A549 (cell line): ENCODE results near the gene GALNT18. TPM values are rescaled to one million over a fixed set of nuclear protein-coding genes. Genes with fewer than 3 reads are reported as not detected.

Source experiments
- ATAC-seq, 2 experiments: fragments of 200-7000 bp in 1 of 2; fragments of >200 bp in 1 of 2; cut with Nextera tagmentation in 1 of 2; cut with Tn5 transposase in 1 of 2; 3 replicates each; pipeline versions ENCODE4 v1.8.0 to v1.9.1; 2018 to 2020; ENCODE audit warnings: mild to moderate bottlenecking in 1 of 2, moderate library complexity in 1 of 2
- CTCF ChIA-PET: fragments of 300-600 bp; sonication (Branson Sonifier 250); formaldehyde crosslinking; extraction: SDS; loops from one replicate; lab custom pipeline; 2021; ENCODE audit warnings: antibody characterized with exemption, inconsistent platforms; lab: Yijun Ruan, JAX
- POLR2A ChIA-PET: fragments of 350-600 bp; formaldehyde crosslinking; extraction: SDS; loops from one replicate; lab custom pipeline; 2021; ENCODE audit warnings: antibody characterized with exemption, inconsistent platforms; lab: Yijun Ruan, JAX
- DNase-seq, 2 experiments: peaks; one replicate each; pipeline versions ENCODE4 v3.0.0 to v3.0.0-alpha.2; 2011 to 2016; ENCODE audit warnings: low read depth in 1 of 2, low spot score in 1 of 2
- FAIRE-seq: peaks from 2 replicates; lab custom pipeline; 2011; peaks lifted over from hg19 to GRCh38; lab: Jason Lieb, UNC
- H3K27ac ChIP-seq, 2 experiments: fragments of >200 bp; sonication (Bioruptor Twin); formaldehyde crosslinking; 3 replicates each; pipeline ENCODE4 v1.5.1; 2016 to 2017
- H3K4me1 ChIP-seq: fragments of >200 bp; sonication (Bioruptor Twin); formaldehyde crosslinking; 3 replicates; pipeline ENCODE4 v1.6.1; 2016
- H3K4me2 ChIP-seq: fragments of >200 bp; sonication (Bioruptor Twin); formaldehyde crosslinking; 3 replicates; pipeline ENCODE4 v1.6.1; 2016
- H3K4me3 ChIP-seq: fragments of >200 bp; sonication (Bioruptor Twin); formaldehyde crosslinking; 3 replicates; pipeline ENCODE4 v1.5.1; 2016
- H3K9me3 ChIP-seq: fragments of >200 bp; sonication (Bioruptor Twin); formaldehyde crosslinking; 3 replicates; pipeline ENCODE4 v1.6.1; 2016
- BHLHE40 ChIP-seq: IDR thresholded peaks from 2 replicates; pipeline ENCODE4 v1.6.1; 2012; ENCODE audit warnings: low read depth, low read length, inconsistent platforms
- CBX8 ChIP-seq: fragments of 200-600 bp; sonication (generic); IDR thresholded peaks from 2 replicates; pipeline ENCODE4 v1.6.1; 2016
- CEBPB ChIP-seq, 2 experiments: fragments of >200 bp in 1 of 2; sonication (Bioruptor Twin) in 1 of 2; formaldehyde crosslinking in 1 of 2; IDR thresholded peaks; 2 replicates each; pipeline ENCODE4 v1.6.1; 2012 to 2016
- EP300 ChIP-seq, 2 experiments: fragments of >200 bp; sonication (Bioruptor Twin); formaldehyde crosslinking; IDR thresholded peaks; 2 replicates in 1 of 2; 3 replicates in 1 of 2; pipeline ENCODE4 v1.6.1; 2016 to 2017
- ESRRA ChIP-seq: fragments of 150-350 bp; IDR thresholded peaks from 2 replicates; pipeline ENCODE4 v1.6.1; 2014; ENCODE audit warnings: mild to moderate bottlenecking, low read length, borderline replicate concordance
- FOSB ChIP-seq: fragments of 250-450 bp; sonication (Bioruptor Pico); IDR thresholded peaks from 2 replicates; pipeline ENCODE4 v1.5.0; 2020; ENCODE audit warnings: mild to moderate bottlenecking, moderate library complexity
- FOXS1 ChIP-seq: fragments of 250-450 bp; sonication (Bioruptor Pico); IDR thresholded peaks from 2 replicates; pipeline ENCODE4 v1.5.0; 2020; ENCODE audit warnings: mild to moderate bottlenecking, moderate library complexity
- GATA3 ChIP-seq: IDR thresholded peaks from 2 replicates; pipeline ENCODE4 v1.6.1; 2012; ENCODE audit warnings: borderline replicate concordance
- HEYL ChIP-seq: fragments of 250-450 bp; sonication (Bioruptor Pico); IDR thresholded peaks from 2 replicates; pipeline ENCODE4 v1.8.0; 2021; ENCODE audit warnings: mild to moderate bottlenecking, moderate library complexity
- HOXB13 ChIP-seq: fragments of 250-450 bp; sonication (Bioruptor Pico); IDR thresholded peaks from 2 replicates; pipeline ENCODE4 v1.5.0; 2020; ENCODE audit warnings: low read depth, mild to moderate bottlenecking, moderate library complexity
- JUN ChIP-seq, 2 experiments: fragments of >200 bp; sonication (Bioruptor Twin); formaldehyde crosslinking; IDR thresholded peaks; 2 replicates in 1 of 2; 3 replicates in 1 of 2; pipeline ENCODE4 v1.6.1; 2016 to 2017
- KDM1A ChIP-seq: fragments of 200-600 bp; sonication (generic); IDR thresholded peaks from 2 replicates; pipeline ENCODE4 v1.6.1; 2016; ENCODE audit warnings: low read depth, mild to moderate bottlenecking
- MAFK ChIP-seq: fragments of 450-650 bp; IDR thresholded peaks from 2 replicates; pipeline ENCODE4 v1.6.1; 2014; ENCODE audit not compliant: partially characterized antibody
- MYC ChIP-seq: IDR thresholded peaks from 2 replicates; pipeline ENCODE4 v1.6.1; 2012; ENCODE audit warnings: mild to moderate bottlenecking, inconsistent platforms, low read length, improper control_type of control experiment, borderline replicate concordance
- NPAS2 ChIP-seq: fragments of 250-450 bp; sonication (Bioruptor Pico); IDR thresholded peaks from 2 replicates; pipeline ENCODE4 v1.8.0; 2022; ENCODE audit warnings: mild to moderate bottlenecking, moderate library complexity, borderline replicate concordance
- NR3C1 ChIP-seq: fragments of >200 bp; sonication (Bioruptor Twin); formaldehyde crosslinking; IDR thresholded peaks from 3 replicates; pipeline ENCODE4 v1.6.1; 2017
- POLR2A ChIP-seq: IDR thresholded peaks from 2 replicates; pipeline ENCODE4 v1.6.1; 2012; ENCODE audit warnings: mild to moderate bottlenecking, low read length
- RAD21 ChIP-seq, 2 experiments: fragments of >200 bp in 1 of 2; sonication (Bioruptor Twin) in 1 of 2; formaldehyde crosslinking in 1 of 2; IDR thresholded peaks in 1 of 2; conservative IDR thresholded peaks in 1 of 2; 2 replicates in 1 of 2; 3 replicates in 1 of 2; pipeline ENCODE4 v1.6.1; 2012 to 2018; ENCODE audit warnings: inconsistent platforms in 1 of 2
- RARB ChIP-seq: fragments of 250-450 bp; sonication (Bioruptor Pico); IDR thresholded peaks from 2 replicates; pipeline ENCODE4 v1.8.0; 2021; ENCODE audit warnings: mild to moderate bottlenecking, moderate library complexity
- RCOR1 ChIP-seq: fragments of 150-350 bp; IDR thresholded peaks from 2 replicates; pipeline ENCODE4 v1.6.1; 2014; ENCODE audit warnings: antibody characterized with exemption, low read length, low read depth
- TFCP2L1 ChIP-seq: fragments of 250-450 bp; sonication (Bioruptor Pico); IDR thresholded peaks from 2 replicates; pipeline ENCODE4 v1.5.0; 2021; ENCODE audit warnings: mild to moderate bottlenecking
- ZNF302 ChIP-seq: fragments of 250-450 bp; sonication (Bioruptor Pico); IDR thresholded peaks from 2 replicates; pipeline ENCODE4 v1.9.0; 2021; ENCODE audit warnings: inconsistent platforms, mild to moderate bottlenecking, moderate library complexity
- ZSCAN20 ChIP-seq: fragments of 250-450 bp; sonication (Bioruptor Pico); IDR thresholded peaks from 2 replicates; pipeline ENCODE4 v1.8.0; 2022; ENCODE audit warnings: mild to moderate bottlenecking, moderate library complexity
- WGBS: methylation state at CpG from one replicate; pipeline ENCODE4 v1.1.6; 2017; ENCODE audit errors: missing lambda C conversion rate; 5-methylcytosine and 5-hydroxymethylcytosine counted together
- polyA plus RNA-seq, 4 experiments: library from polyadenylated mRNA; depleted of rRNA in 3 of 4; stranded (reverse); fragments of >200 nt; fragmentation: RNase III in 1 of 4; extraction: RNeasy Plus Mini Kit Qiagen cat#74134 plus additional on column Dnase treatment in 1 of 4; gene quantifications; 2 replicates in 3 of 4; 3 replicates in 1 of 4; pipeline ENCODE4 v1.2.3, GENCODE V29; 2011 to 2017
- TF ChIP-seq, protein P1 (sequence below): IDR thresholded peaks from 2 replicates; pipeline ENCODE4 v1.6.1; 2012; ENCODE audit warnings: low read depth, borderline replicate concordance
- TF ChIP-seq, protein P2 (sequence below): fragments of 150-350 bp; IDR thresholded peaks from 2 replicates; pipeline ENCODE4 v1.6.1; 2014; ENCODE audit warnings: low read depth, mild to moderate bottlenecking, low read length
- TF ChIP-seq, protein P3 (sequence below): fragments of >200 bp; sonication (Bioruptor Twin); formaldehyde crosslinking; IDR thresholded peaks from 3 replicates; pipeline ENCODE4 v1.6.1; 2016
- TF ChIP-seq, protein P4 (sequence below): IDR thresholded peaks from 2 replicates; pipeline ENCODE4 v1.6.1; 2012
- TF ChIP-seq, protein P5 (sequence below): fragments of >200 bp; sonication (Bioruptor Twin); formaldehyde crosslinking; IDR thresholded peaks from 2 replicates; pipeline ENCODE4 v1.6.1; 2016
- TF ChIP-seq, protein P6 (sequence below): fragments of 250-450 bp; sonication (Bioruptor Pico); IDR thresholded peaks from 2 replicates; pipeline ENCODE4 v1.5.0; 2021; ENCODE audit warnings: mild to moderate bottlenecking, moderate library complexity, borderline replicate concordance

The GALNT18 gene
- polyA plus RNA-seq, 2 of the 4 experiments (the other 2 are of a cell fraction): 6.7 to 16.1 TPM

DNA sequence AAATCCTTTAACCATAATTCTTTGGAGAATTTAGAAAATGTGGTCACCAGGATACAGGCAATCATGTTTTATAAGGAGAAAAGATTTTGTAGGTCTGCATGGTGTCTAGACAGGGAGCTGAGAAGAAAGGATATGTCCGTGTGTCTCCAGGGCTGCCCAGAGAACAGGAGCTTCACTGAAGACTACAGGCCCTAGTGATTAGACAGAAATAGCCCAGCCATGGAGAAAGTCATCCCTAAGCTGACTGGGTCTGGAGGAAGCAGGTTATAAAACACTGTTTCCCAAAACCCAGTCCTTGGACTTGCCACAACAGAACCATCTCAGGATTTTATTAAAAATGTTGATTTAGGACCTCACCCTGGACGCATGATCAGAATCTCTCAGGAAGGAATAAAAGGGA is 84.4 kb downstream of the GALNT18 start:
- Histone ChIP-seq H3K9me3 (no peaks in the 10 kb centered on the region), H3K4me3 (no peak overlapping the region), H3K27ac (no peak overlapping the region), H3K4me2 (no peak overlapping the region), H3K4me1 (no peaks in the 10 kb centered on the region)
- ChIA-PET POLR2A (no interaction called here), CTCF (interaction anchor here (1.0 kb wide), 2 partner anchors 19 to 75 kb away, joined by 3 read pairs; no protein-coding TSS in a partner anchor)
- ATAC-seq (no peak), FAIRE-seq (no peak), DNase-seq (no peak)
- TF ChIP-seq, protein P1, sequence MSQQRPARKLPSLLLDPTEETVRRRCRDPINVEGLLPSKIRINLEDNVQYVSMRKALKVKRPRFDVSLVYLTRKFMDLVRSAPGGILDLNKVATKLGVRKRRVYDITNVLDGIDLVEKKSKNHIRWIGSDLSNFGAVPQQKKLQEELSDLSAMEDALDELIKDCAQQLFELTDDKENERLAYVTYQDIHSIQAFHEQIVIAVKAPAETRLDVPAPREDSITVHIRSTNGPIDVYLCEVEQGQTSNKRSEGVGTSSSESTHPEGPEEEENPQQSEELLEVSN: no peak
- TF ChIP-seq, protein P2, sequence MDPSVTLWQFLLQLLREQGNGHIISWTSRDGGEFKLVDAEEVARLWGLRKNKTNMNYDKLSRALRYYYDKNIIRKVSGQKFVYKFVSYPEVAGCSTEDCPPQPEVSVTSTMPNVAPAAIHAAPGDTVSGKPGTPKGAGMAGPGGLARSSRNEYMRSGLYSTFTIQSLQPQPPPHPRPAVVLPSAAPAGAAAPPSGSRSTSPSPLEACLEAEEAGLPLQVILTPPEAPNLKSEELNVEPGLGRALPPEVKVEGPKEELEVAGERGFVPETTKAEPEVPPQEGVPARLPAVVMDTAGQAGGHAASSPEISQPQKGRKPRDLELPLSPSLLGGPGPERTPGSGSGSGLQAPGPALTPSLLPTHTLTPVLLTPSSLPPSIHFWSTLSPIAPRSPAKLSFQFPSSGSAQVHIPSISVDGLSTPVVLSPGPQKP: no peak
- TF ChIP-seq MAFK (no peak), NR3C1 (no peak), ZNF302 (no peak), BHLHE40 (no peak), RARB (CRISPR knock-in tag) (no peak), TFCP2L1 (CRISPR knock-in tag) (no peak), CEBPB (IDR thresholded peaks at IDR 0.05) (no peak), CBX8 (no peak), EP300 (IDR thresholded peaks at IDR 0.05) (no peak), HEYL (no peak)
- WGBS: 66% methylated on average over 2 of the region's 2 CpGs

DNA sequence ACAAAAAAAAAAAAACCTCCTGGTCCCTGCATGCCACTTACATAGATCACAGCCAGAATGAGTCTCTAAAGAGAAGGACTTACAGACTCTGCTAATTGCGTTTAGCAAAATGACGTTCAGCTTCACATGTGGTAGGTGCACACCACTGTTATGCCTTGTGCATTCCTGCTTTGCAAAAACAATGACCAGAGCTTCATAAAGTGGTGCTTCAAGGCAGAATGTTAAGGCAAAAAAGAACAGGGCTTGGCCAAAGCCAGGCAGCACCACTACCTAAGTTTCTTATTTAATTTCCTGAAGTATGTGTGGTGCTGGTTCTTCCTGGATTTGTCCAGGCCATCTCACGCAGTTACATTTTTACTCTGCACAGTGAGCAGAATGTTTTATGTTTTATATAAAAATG is 85.2 kb downstream of the GALNT18 start:
- POLR2A ChIA-PET: interaction anchor here (0.5 kb wide), 1 partner anchor 31 kb away, joined by 3 read pairs; no protein-coding TSS in a partner anchor

DNA sequence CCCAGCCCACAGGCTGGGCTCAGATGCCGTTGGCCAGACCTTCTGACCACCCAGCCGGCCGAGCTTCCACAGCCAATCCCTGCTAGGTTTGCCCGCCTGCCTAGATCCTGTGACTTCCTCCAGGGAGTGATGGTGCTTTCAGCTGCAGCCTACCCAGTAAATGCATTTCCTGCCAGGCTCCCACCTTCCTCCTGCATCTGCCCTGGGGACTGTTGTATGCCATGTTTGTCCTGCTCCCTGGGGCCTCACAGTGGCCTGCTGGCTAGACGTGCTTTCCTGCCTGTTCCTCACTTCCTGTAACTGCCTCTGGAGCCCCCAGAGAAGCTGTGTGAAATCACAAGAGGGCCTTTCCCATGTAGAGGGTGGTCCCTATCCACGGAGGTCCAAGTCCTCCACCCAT is 86.2 kb downstream of the GALNT18 start:
- ATAC-seq (no peak), DNase-seq (no peak), FAIRE-seq (no peak)
- ChIA-PET POLR2A (no interaction called here), CTCF (no interaction called here)
- Histone ChIP-seq H3K4me1 (no peaks in the 10 kb centered on the region), H3K9me3 (no peaks in the 10 kb centered on the region), H3K27ac (no peak overlapping the region), H3K4me2 (no peak overlapping the region), H3K4me3 (no peak overlapping the region)
- TF ChIP-seq GATA3 (no peak), JUN (IDR thresholded peaks at IDR 0.05) (no peak), EP300 (IDR thresholded peaks at IDR 0.05) (no peak), ZSCAN20 (CRISPR knock-in tag) (no peak), HOXB13 (no peak), ESRRA (no peak), RCOR1 (no peak)
- TF ChIP-seq, protein P3, sequence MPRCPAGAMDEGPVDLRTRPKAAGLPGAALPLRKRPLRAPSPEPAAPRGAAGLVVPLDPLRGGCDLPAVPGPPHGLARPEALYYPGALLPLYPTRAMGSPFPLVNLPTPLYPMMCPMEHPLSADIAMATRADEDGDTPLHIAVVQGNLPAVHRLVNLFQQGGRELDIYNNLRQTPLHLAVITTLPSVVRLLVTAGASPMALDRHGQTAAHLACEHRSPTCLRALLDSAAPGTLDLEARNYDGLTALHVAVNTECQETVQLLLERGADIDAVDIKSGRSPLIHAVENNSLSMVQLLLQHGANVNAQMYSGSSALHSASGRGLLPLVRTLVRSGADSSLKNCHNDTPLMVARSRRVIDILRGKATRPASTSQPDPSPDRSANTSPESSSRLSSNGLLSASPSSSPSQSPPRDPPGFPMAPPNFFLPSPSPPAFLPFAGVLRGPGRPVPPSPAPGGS: no peak
- WGBS: 77% methylated on average over 6 of the region's 6 CpGs

More for the DNA sequence above, 85.2 kb downstream of the GALNT18 start:
- no peak overlapping the region for H3K27ac ChIP-seq
- H3K4me3 ChIP-seq: no peak overlapping the region
- no peaks in the 10 kb centered on the region for H3K9me3 ChIP-seq
- TF ChIP-seq FOXS1: no peak
- 98% methylated on average over 3 of the region's 3 CpGs for WGBS
- ATAC-seq (no peak), DNase-seq (no peak), FAIRE-seq (no peak)
- no peaks in the 10 kb centered on the region for H3K4me1 ChIP-seq
- H3K4me2 ChIP-seq: no peak overlapping the region
- CTCF ChIA-PET: interaction anchor here (0.6 to 1.0 kb wide), 3 partner anchors 18 to 434 kb away, joined by 3 to 4 read pairs (median 3); no protein-coding TSS in a partner anchor

DNA sequence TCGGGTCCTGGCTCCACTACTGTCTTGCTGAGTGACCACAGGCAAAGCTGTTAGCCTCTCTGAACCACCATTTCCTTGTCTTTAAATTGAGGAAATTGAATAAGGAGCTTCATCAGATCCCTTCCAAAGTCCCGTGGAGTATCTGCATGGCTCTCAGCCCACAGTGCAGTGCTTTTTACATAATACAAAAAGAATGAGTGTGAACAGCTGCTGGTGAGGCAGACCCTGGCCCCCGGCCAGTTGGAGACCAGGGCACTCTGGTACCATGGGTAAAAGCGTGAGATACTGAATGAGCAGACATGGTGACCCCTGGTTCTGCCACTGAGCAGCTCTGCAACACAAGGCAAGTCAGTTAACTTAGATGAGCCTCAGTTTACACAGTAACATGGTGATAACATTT is 86.8 kb downstream of the GALNT18 start:
- no peaks in the 10 kb centered on the region for H3K4me1 ChIP-seq
- no peak for FAIRE-seq
- ATAC-seq: no peak
- no peaks in the 10 kb centered on the region for H3K9me3 ChIP-seq
- no peak for DNase-seq
- H3K4me2 ChIP-seq: no peak overlapping the region
- no peak overlapping the region for H3K27ac ChIP-seq
- whole genome bisulfite sequencing: 73% methylated on average over 4 of the region's 4 CpGs
- H3K4me3 ChIP-seq: no peak overlapping the region
- ChIA-PET POLR2A (no interaction called here), CTCF (no interaction called here)
- TF ChIP-seq NPAS2 (CRISPR knock-in tag) (no peak), NR3C1 (no peak), RCOR1 (no peak), KDM1A (no peak), POLR2A (no peak), MYC (no peak), FOSB (no peak), HEYL (no peak), RAD21 (conservative IDR thresholded peaks at IDR 0.05 in 1 of 2, IDR thresholded peaks at IDR 0.05 in 1 of 2) (no peak)
- TF ChIP-seq, protein P4, sequence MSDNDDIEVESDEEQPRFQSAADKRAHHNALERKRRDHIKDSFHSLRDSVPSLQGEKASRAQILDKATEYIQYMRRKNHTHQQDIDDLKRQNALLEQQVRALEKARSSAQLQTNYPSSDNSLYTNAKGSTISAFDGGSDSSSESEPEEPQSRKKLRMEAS: no peak
- TF ChIP-seq, protein P5, sequence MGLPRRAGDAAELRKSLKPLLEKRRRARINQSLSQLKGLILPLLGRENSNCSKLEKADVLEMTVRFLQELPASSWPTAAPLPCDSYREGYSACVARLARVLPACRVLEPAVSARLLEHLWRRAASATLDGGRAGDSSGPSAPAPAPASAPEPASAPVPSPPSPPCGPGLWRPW: no peak
- TF ChIP-seq, protein P6, sequence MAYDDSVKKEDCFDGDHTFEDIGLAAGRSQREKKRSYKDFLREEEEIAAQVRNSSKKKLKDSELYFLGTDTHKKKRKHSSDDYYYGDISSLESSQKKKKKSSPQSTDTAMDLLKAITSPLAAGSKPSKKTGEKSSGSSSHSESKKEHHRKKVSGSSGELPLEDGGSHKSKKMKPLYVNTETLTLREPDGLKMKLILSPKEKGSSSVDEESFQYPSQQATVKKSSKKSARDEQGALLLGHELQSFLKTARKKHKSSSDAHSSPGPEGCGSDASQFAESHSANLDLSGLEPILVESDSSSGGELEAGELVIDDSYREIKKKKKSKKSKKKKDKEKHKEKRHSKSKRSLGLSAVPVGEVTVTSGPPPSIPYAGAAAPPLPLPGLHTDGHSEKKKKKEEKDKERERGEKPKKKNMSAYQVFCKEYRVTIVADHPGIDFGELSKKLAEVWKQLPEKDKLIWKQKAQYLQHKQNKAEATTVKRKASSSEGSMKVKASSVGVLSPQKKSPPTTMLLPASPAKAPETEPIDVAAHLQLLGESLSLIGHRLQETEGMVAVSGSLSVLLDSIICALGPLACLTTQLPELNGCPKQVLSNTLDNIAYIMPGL (CRISPR knock-in tag): no peak
